Activated CD8-positive, alpha-beta memory T cell treated with anti-CD3 and anti-CD28 coated beads for 4 hours (primary cell): ENCODE data around the gene CFAP100.

Experiments
- DNase-seq, 2 donors: peaks; one replicate each; pipeline ENCODE4 v3.0.0-alpha.2; 2020; ENCODE audit warnings: low read depth in 2 of 2

Gene CFAP100

DNA sequence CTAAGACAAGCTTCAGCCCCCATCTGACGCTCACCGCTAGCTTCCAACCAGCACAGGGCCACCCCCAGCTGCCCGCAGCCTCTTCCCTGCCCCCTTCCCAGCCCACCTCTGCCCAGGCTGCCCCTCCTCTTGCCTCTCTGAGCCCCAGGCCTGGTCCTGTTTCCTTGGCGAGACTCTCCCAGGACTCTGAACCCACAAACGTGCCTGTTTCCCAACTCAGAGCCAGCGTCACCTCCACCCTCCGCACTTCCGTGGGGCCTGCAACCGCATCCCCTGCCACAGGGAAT, 45.9 kb downstream of the CFAP100 start:
- DNase-seq, result no peak

DNA sequence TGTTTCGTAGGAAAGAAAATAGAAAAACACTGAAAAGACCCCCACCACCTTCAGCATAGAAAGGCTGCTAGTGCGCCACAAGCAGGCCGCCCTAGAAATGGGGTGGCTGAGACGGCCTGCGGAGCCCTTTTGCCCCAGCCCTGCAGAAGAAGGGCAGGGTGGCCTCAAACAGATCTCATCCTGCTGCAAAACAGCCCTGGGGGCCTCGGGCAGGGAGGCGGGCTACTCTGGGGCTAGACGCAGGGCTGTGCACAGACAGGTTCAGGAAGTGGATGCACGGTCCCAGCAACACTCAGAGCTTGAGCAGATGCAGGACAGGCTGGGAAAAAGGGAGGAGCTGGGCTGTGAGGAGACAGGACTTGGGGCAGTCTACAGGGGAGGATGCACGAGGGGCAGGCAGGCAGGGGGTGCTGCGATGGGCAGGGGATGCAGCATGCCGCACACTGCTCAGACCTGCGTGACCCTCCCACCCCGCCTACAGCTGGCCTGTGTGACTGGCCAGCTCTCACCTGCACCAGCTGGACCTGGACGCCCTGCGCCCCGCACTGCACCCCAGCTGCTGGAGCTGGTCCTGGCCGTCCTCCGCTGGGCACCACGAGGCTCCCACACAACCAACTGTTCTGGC, 46.7 kb downstream of the CFAP100 start:
- DNase-seq, result no peak

DNA sequence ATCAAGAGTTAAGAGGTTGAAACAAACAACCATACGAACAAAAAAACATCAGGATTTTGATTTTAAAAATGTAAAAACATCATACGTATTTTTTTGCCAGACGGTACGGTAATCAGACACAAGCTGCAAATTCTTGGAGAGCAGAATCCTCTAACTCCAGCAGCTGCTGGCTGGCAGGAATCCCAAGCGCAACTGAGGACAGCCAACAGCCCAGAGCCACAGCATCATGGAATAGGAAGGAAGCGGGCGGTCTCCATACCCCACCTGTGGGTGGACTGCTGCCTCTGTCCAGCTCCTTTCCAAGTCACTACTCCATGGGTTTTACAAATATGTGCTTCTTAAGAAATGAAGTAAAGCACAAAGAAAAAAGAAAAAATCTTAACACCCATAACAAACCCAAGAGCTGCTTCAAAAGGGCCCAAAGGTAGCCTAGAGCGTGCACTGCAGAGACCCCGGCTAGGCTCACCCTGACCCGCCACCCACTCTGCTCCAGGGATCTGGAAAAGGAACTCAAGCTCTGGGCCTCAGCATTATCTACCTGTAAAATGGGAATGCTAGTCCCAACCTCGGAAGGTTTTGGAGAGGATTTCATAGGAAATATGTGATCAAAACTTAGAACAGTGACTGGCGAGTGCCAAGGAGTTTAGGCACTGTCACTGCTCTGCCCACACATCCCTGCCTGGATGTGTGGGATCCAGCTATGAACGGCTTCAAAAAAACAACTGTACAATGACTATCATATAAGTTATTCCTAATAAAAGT, 47.6 kb downstream of the CFAP100 start:
- DNase-seq, result no peak

GRCh38 chr3:126442856-126443242, 48.1 kb downstream of the CFAP100 start:
- DNase-seq, result no peak

DNA sequence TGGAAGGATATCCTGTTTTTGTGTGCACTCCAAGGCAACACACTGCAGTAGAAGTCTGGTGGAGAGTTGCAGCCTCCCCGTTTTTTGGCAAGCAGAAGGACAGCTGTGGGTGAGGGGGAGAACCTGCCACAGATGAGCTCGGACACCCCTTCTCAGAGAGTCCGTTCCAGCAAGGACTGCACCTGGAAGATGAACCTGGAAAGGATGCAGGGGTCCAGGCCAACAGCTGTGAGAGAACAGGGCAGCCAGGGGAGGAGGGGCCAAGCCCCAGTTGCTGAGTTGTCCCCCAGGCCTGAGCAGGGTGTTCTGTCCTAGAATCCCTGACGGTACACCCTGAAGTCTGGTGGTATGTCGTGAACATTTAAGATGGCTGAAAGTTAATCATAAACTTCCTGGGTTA, 50.8 kb downstream of the CFAP100 start:
- no peak for DNase-seq

DNA sequence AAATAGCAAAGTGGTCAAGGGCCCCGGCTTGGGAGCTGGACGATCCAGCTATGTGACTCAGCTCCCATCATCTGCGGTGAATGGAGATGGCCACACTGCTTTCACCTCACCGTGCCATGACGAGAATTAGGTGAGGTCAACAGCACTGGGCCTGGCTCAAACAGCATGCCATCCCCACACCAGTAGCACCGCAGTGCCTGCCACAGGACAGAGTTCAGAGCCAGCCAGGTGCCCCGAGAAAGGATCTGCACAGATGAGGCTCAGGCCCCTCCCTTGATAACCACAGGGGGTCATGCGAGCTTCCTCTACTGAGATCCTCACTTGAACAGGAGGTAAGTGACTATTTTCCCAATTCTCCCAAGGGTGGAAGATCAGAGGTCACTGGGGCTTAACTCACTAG, 51.6 kb downstream of the CFAP100 start:
- DNase-seq, result no peak

DNA sequence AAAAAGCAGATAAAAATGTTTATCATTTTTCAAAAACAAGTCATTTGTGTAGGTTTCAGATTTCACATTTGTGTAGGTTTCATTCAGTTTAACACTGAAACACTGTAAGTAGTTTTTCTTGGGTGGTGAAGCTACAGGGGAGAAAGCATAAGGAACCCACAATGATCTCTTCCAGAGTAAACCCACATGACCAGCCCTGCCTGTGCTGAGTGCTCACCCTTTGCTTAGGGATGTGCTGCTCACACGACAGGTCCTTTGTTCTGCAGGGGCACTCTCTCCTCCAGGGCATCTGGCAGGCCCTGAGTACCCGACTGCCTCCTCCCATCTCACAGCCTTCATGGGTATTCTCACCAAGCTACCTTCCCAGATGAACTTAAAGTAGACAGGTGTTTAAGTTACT, 52.1 kb downstream of the CFAP100 start:
- no peak for DNase-seq

GRCh38 chr3:126447456-126448106, 52.9 kb downstream of the CFAP100 start:
- DNase-seq, result no peak

DNA sequence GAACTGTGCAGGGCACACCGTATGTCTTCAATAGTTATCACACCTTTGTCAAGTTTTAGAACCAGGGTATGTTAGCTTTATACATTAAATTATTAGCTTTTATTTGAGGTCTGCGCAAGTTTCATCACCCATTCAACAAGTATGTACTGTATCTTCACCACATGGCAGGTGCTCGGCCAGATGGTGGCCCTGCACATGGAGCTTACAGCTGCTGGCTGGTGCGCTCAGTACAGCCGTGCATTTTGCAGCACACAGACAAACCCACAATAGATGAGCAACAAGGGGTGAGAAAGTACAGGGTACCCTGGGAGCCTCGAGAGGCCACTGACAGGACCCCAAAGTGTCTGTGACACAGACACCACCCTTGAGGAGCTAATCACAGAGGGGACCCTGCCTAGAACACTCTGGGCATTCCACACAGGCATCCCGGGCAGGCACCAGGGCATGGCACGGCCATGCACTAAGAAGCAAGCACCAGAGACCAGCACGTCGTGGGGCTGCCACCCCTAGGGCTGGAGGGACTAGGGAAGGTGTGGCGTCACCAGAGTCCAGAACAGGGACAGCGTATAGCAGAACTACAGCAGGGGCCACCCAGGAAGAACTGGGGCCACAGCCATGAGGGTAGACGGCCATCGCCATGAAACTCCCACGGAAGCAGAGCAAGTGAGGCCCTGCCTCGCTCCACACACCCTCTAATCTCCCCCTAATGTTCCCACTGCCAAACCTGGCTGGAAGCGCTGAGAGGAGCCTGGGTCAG, 53.6 kb downstream of the CFAP100 start:
- DNase-seq, result no peak

DNA sequence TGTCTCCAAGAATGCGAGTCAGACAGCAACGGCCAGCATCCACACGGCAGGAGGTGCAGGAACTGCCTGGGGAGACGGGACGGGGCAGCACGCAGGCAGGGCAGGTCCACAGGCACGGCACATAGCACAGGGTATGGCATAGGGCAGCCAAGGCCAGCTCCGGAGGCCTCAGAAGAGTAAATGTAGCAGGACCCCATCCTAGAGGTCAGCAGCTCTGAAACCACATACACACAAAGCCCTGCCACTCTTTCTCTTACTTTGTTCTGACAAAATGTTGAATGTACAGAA, 54.1 kb downstream of the CFAP100 start:
- no peak for DNase-seq

DNA sequence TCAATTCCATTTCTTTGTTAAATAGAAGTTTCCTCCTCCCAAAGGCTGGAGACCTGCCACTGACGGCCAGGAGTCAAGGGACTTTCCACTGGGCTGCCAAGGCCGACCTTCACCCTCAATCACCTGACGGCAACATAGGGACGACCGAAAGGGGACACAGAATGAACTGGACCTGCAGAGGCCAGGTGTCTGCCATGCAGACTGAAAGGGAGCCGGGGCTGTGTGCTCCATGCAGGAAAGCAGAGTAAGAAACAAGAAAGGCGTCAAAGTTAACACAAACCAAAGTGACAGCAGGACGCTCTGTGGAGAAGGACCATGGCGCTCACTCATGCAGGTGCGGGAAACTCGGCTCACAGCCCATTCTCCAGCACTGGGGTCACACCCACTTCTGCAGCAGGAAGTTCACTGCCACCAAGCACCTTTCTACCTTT, 54.9 kb downstream of the CFAP100 start:
- no peak for DNase-seq

GRCh38 chr3:126450219-126450618, 55.5 kb downstream of the CFAP100 start:
- DNase-seq, result no peak

DNA sequence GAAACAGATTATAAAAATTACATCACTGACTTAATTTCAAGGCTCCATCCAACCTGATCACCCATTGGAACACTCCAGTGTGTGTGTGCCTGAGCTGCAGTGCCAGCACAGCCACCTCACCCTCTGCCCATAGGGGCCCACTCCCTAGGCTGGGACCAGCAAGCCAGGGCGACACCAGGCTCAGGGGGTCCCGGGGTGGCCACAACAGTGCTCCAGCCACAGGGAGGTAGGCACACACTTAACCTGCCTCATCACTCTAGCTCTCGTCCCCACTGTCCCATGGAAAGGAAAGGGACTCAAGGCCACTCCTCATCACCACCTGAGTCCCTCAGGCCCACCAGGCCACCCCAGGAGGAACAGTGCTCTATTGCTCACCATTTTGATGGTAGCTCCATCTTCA, 56.0 kb downstream of the CFAP100 start:
- DNase-seq, result no peak

DNA sequence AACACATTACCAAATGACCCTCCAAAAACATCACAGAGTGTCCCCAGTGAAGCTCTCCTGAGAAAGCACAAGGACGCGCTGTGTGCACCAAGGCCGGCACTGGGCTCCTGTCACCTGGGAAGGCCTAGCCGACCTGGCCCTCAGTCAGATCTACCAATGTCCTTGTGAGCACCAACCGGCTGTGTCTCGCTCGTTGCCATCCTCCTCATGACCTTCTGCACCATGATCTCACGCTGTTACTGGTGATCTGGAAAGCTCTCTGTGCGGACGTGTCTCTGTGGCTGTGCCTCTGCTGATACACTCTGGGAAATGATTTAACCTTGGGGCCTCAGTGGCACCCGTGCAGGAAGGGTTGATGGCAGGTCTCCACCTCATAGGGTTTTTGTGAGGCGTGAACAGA, 56.8 kb downstream of the CFAP100 start:
- DNase-seq, result no peak

GRCh38 chr3:126452213-126452612, 57.5 kb downstream of the CFAP100 start:
- no peak for DNase-seq

GRCh38 chr3:126454025-126454424, 59.3 kb downstream of the CFAP100 start:
- no peak for DNase-seq

- no peak for DNase-seq
These were observed 59.9 kb downstream of the CFAP100 start for GRCh38 chr3:126454437-126455198.

GRCh38 chr3:126456211-126456610, 61.5 kb downstream of the CFAP100 start:
- DNase-seq, result no peak

DNA sequence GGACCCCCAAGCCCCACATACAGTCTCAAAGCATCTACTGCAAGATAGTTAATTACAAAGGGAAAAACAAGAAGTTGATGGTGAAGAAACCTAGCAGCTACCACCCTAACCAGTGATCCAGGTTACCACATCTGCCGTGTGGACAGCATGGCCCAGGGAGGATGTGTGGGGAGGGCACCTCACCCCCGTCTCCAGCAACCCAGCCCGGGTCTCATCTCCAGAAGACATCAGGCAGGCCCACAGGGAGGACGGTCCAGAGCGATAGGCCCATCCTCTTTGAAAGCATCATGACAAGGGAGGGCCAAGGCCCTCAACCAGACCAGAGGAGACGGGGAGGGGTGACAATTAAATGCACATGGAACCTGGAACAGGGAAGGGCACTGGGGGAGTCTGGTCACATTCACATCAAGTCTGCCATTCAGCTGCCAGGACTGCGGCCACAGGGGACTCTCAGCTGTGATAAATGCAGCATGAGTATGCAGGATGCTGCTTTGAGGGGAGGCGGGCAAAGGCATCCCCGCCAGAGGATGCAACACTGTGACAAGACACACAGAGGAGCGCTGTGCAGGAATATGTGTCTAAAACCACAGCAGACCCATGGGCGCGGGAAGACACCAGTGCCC, 62.2 kb downstream of the CFAP100 start:
- no peak for DNase-seq

- DNase-seq, result no peak
These were observed 64.5 kb downstream of the CFAP100 start for GRCh38 chr3:126459111-126459762.

GRCh38 chr3:126459763-126460127, 65.0 kb downstream of the CFAP100 start:
- no peak for DNase-seq
